HCT116 (cell line): Measurements from ENCODE around the gene COQ3. TPM values are rescaled to one million over a fixed set of nuclear protein-coding genes. Genes with fewer than 3 reads are reported as not detected.

Experiments used
- ATAC-seq: fragments of 200-7000 bp; cut with Tn5 transposase; 2 replicates; pipeline ENCODE4 v1.9.1; 2020; ENCODE audit warnings: mild to moderate bottlenecking, moderate library complexity
- BruUV-seq: library from RNA; stranded (reverse); fragments of 400-500 nt; replicated peaks from 2 replicates; lab custom pipeline; 2021; lab: Mats Ljungman, UMichigan
- CTCF ChIA-PET: fragments of 300-600 bp; sonication (Branson Sonifier 250); formaldehyde crosslinking; loops from one replicate; lab custom pipeline; 2021; ENCODE audit warnings: antibody characterized with exemption; lab: Charles Lee
- POLR2A ChIA-PET: fragments of 300-600, 350-600 bp; sonication (Branson Sonifier 250); formaldehyde crosslinking; loops from one replicate; lab custom pipeline; 2021; ENCODE audit warnings: antibody characterized with exemption; lab: Charles Lee
- RAD21 ChIA-PET, 2 experiments: fragments of 300-600 bp; sonication (Branson Sonifier 250); formaldehyde crosslinking; loops; one replicate each; lab custom pipeline; 2023; ENCODE audit warnings: low total read pairs in 2 of 2; ENCODE audit not compliant: uncharacterized antibody in 2 of 2, unreplicated experiment in 2 of 2, low non-redundant PET in 1 of 2; lab: Charles Lee
- DNase-seq: peaks from one replicate; pipeline ENCODE4 v3.0.0-alpha.2; 2010; ENCODE audit warnings: low read depth, low spot score
- H2AFZ ChIP-seq: fragments of 200-600 bp; shearing (Covaris generic), sonication (generic); 2 replicates; pipeline ENCODE4 v1.6.1; 2017; ENCODE audit warnings: low read depth, mixed run types, mixed read lengths, antibody characterized with exemption, low read length; ENCODE audit not compliant: poor library complexity, severe bottlenecking
- H3K27ac ChIP-seq: 2 replicates; pipeline ENCODE4 v1.5.1; 2012; ENCODE audit warnings: low read depth, low read length
- H3K27me3 ChIP-seq: fragments of 200-600 bp; sonication (generic); 2 replicates; pipeline ENCODE4 v1.6.1; 2016; ENCODE audit warnings: mixed run types, low read length, mixed read lengths; ENCODE audit not compliant: insufficient read depth
- H3K36me3 ChIP-seq, 2 experiments: fragments of 200-500 bp in 1 of 2; fragments of 200-600 bp in 1 of 2; sonication (Bioruptor generic) in 1 of 2; sonication (generic) in 1 of 2; 2 replicates each; pipeline versions ENCODE4 v1.5.1 to v1.6.1; 2014 to 2016; ENCODE audit warnings: low read length in 2 of 2, inconsistent platforms in 1 of 2, mixed read lengths in 1 of 2, mixed run types in 1 of 2; ENCODE audit not compliant: insufficient read depth in 2 of 2, control insufficient read depth in 1 of 2
- H3K4me1 ChIP-seq, 2 experiments: fragments of 200-600 bp in 1 of 2; sonication (generic) in 1 of 2; 2 replicates each; pipeline versions ENCODE4 v1.5.1 to v1.6.1; 2012 to 2017; ENCODE audit warnings: low read length in 2 of 2, inconsistent platforms in 1 of 2, mild to moderate bottlenecking in 1 of 2, mixed read lengths in 1 of 2, mixed run types in 1 of 2, moderate library complexity in 1 of 2; ENCODE audit not compliant: insufficient read depth in 2 of 2, control insufficient read depth in 1 of 2
- H3K4me2 ChIP-seq: fragments of 200-600 bp; sonication (generic); 2 replicates; pipeline ENCODE4 v1.6.1; 2017; ENCODE audit warnings: mixed run types, low read length, mixed read lengths
- H3K4me3 ChIP-seq, 2 experiments: fragments of 200-600 bp in 1 of 2; sonication (generic) in 1 of 2; replicated peaks in 1 of 2; 2 replicates each; pipeline ENCODE4 v1.5.1; 2011 to 2016; ENCODE audit warnings: low read length in 2 of 2, control low read depth in 1 of 2, low read depth in 1 of 2, mild to moderate bottlenecking in 1 of 2, mixed read lengths in 1 of 2, mixed run types in 1 of 2
- H3K79me2 ChIP-seq: fragments of 200-600 bp; sonication (generic); 2 replicates; pipeline ENCODE4 v1.6.1; 2017; ENCODE audit warnings: mild to moderate bottlenecking, mixed run types, low read length, moderate library complexity, mixed read lengths; ENCODE audit not compliant: insufficient read depth
- H3K9ac ChIP-seq: fragments of 200-600 bp; sonication (generic); 2 replicates; pipeline ENCODE4 v1.6.1; 2016; ENCODE audit warnings: low read length, mixed read lengths
- H3K9me2 ChIP-seq: fragments of 200-600 bp; sonication (generic), shearing (Covaris generic); 2 replicates; pipeline ENCODE4 v1.6.1; 2017; ENCODE audit warnings: mixed run types, mild to moderate bottlenecking, moderate library complexity; ENCODE audit not compliant: insufficient read depth
- H3K9me3 ChIP-seq, 2 experiments: fragments of 200-500 bp in 1 of 2; fragments of 200-600 bp in 1 of 2; sonication (Bioruptor generic) in 1 of 2; sonication (generic) in 1 of 2; 2 replicates each; pipeline ENCODE4 v1.6.1; 2014 to 2017; ENCODE audit warnings: low read length in 2 of 2, mixed read lengths in 2 of 2, inconsistent platforms in 1 of 2, low read depth in 1 of 2, mild to moderate bottlenecking in 1 of 2, mixed run types in 1 of 2, moderate library complexity in 1 of 2; ENCODE audit not compliant: control insufficient read depth in 1 of 2, insufficient read depth in 1 of 2
- H4K20me1 ChIP-seq: fragments of 200-600 bp; sonication (generic), shearing (Covaris generic); 2 replicates; pipeline ENCODE4 v1.6.1; 2017; ENCODE audit warnings: mixed run types, mild to moderate bottlenecking, moderate library complexity; ENCODE audit not compliant: insufficient read depth
- ATF3 ChIP-seq: IDR thresholded peaks from 2 replicates; pipeline ENCODE4 v1.6.1; 2012
- CEBPB ChIP-seq: IDR thresholded peaks from 2 replicates; pipeline ENCODE4 v1.6.1; 2012; ENCODE audit warnings: low read depth
- CTCF ChIP-seq, 3 experiments: fragments of 200-600 bp in 1 of 3; sonication (generic) in 1 of 3; IDR thresholded peaks in 2 of 3; conservative IDR thresholded peaks in 1 of 3; 2 replicates each; pipeline ENCODE4 v1.5.1; 2012 to 2017; ENCODE audit warnings: low read depth in 2 of 3, low read length in 2 of 3, antibody characterized with exemption in 1 of 3, borderline replicate concordance in 1 of 3, control low read depth in 1 of 3, mild to moderate bottlenecking in 1 of 3, mixed read lengths in 1 of 3, mixed run types in 1 of 3, moderate library complexity in 1 of 3; ENCODE audit not compliant: insufficient read depth in 1 of 3
- RAD21 ChIP-seq: IDR thresholded peaks from 2 replicates; pipeline ENCODE4 v1.6.1; 2012; ENCODE audit warnings: low read depth, mild to moderate bottlenecking
- SIN3A ChIP-seq: IDR thresholded peaks from 2 replicates; pipeline ENCODE4 v1.6.1; 2012; ENCODE audit warnings: low read depth
- SRF ChIP-seq: IDR thresholded peaks from 2 replicates; pipeline ENCODE4 v1.6.1; 2012; ENCODE audit warnings: low read depth
- YY1 ChIP-seq: IDR thresholded peaks from 2 replicates; pipeline ENCODE4 v1.6.1; 2011; ENCODE audit warnings: low read length, low read depth, moderate library complexity, mild to moderate bottlenecking; ENCODE audit not compliant: insufficient replicate concordance; ENCODE audit errors: extremely low read depth
- ZFX ChIP-seq: fragments of 450-650 bp; IDR thresholded peaks from 2 replicates; pipeline ENCODE4 v1.6.1; 2017
- ZNF274 ChIP-seq: fragments of 200-500 bp; sonication (Bioruptor generic); IDR thresholded peaks from 2 replicates; pipeline ENCODE4 v1.6.1; 2014; ENCODE audit warnings: mild to moderate bottlenecking, low read depth, low read length, inconsistent platforms
- intact Hi-C: fragments of 100-400 bp; cut with micrococcal nuclease; formaldehyde crosslinking; loops from 2 replicates; pipeline ENCODE4 v1.10.0; 2022
- total RNA-seq: library from RNA; stranded (reverse); gene quantifications from one replicate; pipeline ENCODE4 v1.2.1, GENCODE V29; 2021; ENCODE audit not compliant: unreplicated experiment

COQ3 gene
- total RNA-seq, 1 experiment from 2014 or later: 19.0 TPM

- TF ChIP-seq RAD21 (no peak), YY1 (no peak), ZNF274 (no peak), ZFX (no peak)
- TF ChIP-seq, all 23 proteins: peak for 0
Measured at GRCh38 chr6:99424022-99424421, 30.0 kb upstream of the COQ3 start (continued).

DNA sequence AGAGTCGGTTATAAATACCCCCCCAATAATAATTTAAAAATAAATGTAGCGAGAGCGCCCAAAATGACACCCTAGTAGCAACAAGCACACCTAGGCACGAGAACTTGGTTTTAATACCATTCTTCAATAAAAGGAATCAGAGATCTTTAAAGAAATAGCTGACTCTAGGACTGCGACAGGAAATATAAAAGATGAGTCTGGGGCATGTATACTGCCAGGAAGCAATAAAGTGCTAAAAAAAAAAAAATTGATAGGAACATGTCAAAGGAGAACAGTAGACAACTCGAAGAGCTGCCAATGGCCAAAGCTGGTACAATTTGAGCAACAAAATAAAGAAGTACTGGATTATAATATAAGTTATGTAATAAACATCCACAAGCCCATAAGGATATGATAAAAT lies 28.9 kb upstream of the COQ3 start:
- intact Hi-C loops: no loop called here
- H3K79me2 ChIP-seq: peaks cover 91% of the 10 kb centered on the region
- H3K9ac ChIP-seq: no peak overlapping the region
- no peaks in the 10 kb centered on the region for H3K9me2 ChIP-seq
- RAD21 ChIA-PET: no interaction called here
- H2AFZ ChIP-seq: no peak overlapping the region
- H3K27ac ChIP-seq: no peak overlapping the region
- DNase-seq: no peak
- no peak overlapping the region for H3K4me2 ChIP-seq
- no peak overlapping the region for H3K4me3 ChIP-seq
- peaks cover 28% of the 10 kb centered on the region for H4K20me1 ChIP-seq
- TF ChIP-seq ATF3: no peak
- no peak for TF ChIP-seq SIN3A
- TF ChIP-seq CEBPB: no peak
- no peak for TF ChIP-seq CTCF (IDR thresholded peaks at IDR 0.05 in 2 of 3, conservative IDR thresholded peaks at IDR 0.05 in 1 of 3; ENCODE audit: borderline replicate concordance in 1 of 3, insufficient read depth in 1 of 3, low read depth in 2 of 3, low read length in 2 of 3)
- no peak for TF ChIP-seq SRF
- TF ChIP-seq ZFX: no peak
- H3K36me3 ChIP-seq: 0 out of 4 replicates have a peak, but pooled peaks cover 0 to 8% of the 10 kb centered on the region in 2 experiments
- POLR2A ChIA-PET: no interaction called here
- H3K9me3 ChIP-seq: no peaks in the 10 kb centered on the region
- BruUV-seq: no TSS peak
- no peaks in the 10 kb centered on the region for H3K27me3 ChIP-seq
- no peak for ATAC-seq
- H3K4me1 ChIP-seq: peaks cover 14 to 26% of the 10 kb centered on the region in 2 experiments; a peak in 3 of 4 replicates
- CTCF ChIA-PET: no interaction called here
